HG02973 (cell line): Measurements from ENCODE around the gene ERC1.
"Not testable (repeated sequence)": the region's sequence is repeated elsewhere in the genome, so short reads cannot be mapped to it uniquely, and the experiment has no call there.

Source experiments
- ATAC-seq: cut with Tn5 transposase; IDR thresholded peaks from one replicate; pipeline ENCODE4 v1.9.1; 2021; ENCODE audit warnings: moderate library complexity; ENCODE audit not compliant: unreplicated experiment

ERC1 gene

DNA sequence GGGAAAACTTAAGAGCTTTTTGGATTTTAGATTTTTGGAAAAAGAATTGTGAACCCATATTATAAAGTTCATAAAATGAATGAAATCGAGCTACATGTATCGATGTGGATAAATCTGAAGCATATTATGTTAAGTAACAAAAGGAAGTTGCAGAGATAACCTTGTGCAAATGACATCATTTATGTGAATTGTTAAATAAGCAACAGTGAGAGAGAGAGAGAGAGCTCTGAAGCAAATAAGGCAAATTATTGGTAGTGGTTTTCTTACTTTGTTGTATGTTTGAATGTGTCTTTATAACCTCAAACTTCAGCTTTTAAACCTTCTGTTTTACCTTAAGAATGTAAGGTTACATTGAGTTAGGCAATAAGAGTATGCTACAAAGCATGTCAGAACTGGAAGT, 78.8 kb downstream of the ERC1 start:
- ATAC-seq = no peak

DNA sequence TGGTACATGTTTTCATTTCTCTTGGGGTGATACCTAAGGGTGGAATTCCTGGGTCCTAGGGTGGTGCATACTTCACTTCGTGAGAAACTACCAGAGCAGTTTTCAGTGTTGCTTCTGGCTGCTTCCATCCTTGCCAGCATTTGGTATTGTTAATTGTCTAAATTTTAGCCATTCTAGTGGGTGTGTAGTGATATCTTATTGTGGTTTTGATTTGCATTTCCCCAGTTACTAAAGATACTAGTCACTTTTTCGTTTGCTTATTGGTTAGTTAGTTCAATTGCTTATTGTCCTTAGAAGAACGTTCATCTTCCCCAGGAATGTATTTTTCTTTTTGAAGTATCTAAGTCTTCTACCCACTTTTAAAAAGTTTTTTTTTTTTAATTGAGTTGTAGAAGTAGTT, 80.2 kb downstream of the ERC1 start:
- no peak for ATAC-seq

DNA sequence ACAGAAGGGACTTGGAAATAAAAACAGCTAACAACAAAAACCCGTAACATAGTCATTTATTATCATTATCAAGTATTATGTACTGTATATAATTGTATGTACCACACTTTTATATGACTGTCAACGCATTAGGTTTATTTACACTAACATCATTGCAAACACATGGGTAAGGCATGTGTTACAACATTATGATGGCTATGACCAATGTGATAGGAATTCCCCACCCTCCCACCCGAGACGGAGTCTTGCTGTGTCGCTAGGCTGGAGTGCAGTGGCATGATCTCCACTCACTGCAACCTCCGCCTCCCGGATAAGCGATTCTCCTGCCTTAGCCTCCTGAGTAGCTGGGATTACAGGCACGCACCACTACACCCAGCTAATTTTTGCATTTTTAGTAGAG, 82.6 kb downstream of the ERC1 start:
- ATAC-seq = no peak

DNA sequence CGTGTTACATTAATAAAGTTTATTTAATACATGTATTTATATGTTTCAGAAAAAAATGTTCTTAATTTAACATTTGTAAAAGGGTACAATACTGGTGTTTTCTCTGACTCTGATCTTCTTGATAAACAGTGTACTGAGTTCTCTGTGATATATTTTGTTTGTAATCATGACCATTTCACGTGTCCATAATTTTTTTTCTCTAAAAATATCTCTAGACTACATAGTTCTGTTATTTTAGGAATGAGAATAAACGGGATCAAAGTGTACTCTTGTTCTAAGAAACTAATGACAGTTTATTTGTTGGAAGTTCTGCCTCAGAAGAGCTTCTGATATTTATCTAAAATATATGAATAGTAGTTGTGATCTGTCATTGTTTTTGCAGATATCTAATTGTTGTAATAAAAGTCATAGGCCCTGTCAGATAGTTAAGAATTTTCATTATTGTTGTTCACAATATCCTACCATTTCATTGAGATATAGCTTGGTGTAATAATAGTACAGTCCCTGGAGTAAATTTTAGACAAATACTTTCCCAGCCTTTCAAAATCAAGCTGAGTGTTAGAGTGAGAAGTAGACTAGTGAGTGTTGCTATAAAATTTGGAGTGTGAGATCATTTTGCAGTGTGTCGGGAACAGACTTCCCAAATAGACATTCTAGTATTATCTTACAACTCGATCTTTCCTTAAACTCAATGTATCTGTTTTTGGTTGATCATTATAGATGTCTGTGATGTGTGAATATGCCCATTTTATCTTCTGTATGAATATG, 86.2 kb downstream of the ERC1 start:
- no peak for ATAC-seq

DNA sequence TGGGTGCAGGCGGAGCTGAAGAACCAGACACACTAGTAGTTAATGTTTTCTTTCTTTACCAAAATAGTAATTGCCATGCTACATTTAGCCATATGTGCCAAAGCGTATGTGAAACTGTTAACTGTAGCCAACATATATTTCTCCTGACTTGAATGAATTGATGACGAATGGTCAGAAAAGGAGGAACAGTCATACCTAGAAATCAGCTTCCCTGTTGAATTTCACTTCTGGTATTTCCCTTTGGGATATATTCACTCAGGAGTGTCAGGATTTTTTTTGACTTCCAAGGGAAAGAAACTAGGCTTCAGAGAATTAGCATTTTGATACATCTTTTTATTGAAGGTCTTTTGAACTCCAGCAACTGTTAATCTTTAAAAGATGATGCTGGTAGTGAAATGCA, 87.0 kb downstream of the ERC1 start:
- no peak for ATAC-seq

DNA sequence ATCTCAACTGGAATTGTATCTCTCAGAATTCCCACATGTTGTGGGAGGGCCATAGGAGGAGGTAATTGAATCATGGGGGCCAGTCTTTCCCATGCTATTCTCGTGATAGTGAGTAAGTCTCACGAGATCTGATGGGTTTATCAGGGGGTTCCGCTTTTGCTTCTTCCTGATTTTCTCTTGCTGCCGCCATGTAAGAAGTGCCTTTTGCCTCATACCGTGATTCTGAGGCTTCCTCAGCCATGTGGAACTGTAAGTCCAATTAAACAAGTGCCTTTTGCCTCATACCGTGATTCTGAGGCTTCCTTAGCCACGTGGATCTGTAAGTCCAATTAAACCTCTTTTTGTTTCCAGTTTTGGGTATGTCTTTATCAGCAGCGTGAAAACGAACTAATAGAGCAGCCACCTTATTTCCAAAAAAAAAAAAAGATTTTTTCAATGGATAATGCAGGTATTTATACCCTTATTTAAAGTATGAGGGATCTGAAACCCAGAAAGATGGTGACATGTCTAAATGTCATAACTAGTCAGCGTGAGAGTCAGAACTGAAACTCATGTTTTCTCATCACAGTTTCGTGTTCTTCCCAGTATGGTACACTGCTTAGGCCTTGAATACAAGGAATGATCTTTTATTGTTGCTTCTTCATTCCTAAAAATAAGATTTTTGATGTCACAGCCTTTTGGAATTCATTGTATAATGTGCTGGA, 89.6 kb downstream of the ERC1 start:
- ATAC-seq = no peak

DNA sequence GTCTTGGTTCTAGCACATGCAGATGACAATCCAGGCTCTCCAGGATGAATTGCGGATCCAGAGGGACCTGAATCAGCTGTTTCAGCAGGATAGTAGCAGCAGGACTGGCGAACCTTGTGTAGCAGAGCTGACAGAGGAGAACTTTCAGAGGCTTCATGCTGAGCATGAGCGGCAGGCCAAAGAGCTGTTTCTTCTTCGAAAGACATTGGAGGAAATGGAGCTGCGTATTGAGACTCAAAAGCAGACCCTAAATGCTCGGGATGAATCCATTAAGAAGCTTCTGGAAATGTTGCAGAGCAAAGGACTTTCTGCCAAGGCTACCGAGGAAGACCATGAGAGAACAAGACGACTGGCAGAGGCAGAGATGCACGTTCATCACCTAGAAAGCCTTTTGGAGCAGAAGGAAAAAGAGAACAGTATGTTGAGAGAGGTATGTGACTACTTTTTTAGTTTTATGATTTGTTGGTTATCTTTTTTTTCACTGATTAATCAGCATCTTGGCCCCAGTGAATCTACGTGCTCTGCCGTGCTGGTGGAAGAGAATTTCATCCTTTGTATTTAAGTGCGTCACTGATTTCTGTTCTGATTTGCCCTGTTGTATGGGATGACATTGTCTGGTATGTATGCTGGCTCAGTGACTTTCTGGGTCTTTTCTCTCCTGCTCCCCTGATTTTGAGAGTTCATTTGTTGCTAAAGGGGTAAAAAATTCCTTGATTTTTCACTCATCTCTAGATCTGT, 92.3 kb downstream of the ERC1 start:
- ATAC-seq = no peak

DNA sequence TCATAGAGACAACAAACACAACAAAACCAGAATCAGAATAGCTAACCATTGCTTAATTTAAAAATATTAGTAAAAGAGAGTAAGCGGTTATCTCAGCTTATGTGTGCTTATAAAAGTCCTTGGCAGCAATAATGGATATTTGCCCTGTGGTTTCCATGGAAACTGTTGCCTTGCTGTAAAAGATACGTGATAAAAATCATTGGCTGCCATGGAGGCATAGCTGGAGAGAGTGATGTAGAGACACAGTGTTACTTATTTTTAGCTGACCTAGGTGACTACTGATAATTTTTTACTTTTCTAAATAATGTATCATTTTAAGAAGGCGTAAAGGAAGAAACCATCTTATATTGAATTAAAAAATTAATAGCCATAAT, 92.9 kb downstream of the ERC1 start:
- no peak for ATAC-seq

DNA sequence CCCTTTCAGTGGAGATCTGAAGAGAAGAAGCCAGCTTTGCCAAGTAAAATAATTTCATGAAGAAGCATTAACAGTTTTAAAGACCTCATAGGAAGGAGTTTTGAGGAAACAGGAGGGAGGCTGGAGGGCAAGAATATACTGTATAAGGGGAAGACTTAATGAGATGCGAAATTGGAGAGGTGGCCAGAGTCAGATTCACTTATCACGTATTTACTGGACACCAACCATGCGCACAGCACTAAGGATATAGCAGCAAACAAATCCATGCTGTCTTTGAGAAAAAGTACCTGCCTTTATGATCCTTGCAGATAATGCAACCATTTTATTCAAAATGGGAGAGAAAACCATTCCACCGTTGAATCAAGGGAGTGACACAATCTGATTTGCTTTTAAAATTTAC, 100.3 kb downstream of the ERC1 start:
- ATAC-seq = no peak

DNA sequence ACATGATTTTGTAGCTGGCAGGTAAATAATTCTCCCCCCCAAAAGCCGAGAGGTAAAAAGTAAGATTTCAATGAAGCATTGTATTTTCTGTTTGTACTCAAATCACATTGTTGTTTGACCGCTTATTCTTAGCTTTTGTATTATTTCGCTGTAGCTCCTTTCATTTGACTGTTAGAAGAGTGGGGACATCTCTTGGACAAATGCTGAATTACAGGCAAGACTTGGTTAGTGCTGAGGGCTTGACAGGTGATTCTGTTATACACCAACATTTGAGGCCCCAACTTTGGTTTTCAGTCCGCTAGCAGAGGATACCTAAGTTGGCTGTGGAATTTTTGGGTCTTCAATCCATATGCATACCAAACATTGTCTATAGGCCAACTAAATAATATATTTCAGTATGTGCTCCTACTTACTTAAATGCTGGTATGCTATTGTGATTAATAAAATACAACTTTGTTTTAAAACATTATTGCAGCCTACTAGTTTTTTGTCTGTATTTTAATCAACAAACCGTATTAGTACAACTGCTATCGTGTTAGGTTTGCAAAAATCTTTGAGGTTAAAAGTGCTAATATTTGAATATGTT, 102.2 kb downstream of the ERC1 start:
- ATAC-seq = no peak

DNA sequence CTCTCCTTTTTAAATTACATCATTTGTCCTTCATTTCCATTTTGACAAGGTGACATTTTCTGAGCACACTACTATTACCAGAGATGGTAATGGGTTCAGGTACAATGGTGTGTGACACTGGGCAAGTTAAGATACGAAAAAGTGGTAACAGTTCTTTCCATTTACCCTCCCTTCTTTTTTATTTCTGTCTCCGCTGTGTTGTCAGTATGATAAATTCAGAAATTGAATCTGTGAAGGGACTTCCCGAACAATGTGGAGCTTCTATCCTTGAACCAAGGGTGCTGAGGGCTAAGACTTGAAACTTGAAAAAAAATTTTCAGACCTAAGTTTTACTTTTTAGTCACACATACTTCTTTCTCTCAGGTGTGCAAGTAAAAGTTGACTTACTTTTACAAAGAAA, 103.7 kb downstream of the ERC1 start:
- ATAC-seq = no peak

DNA sequence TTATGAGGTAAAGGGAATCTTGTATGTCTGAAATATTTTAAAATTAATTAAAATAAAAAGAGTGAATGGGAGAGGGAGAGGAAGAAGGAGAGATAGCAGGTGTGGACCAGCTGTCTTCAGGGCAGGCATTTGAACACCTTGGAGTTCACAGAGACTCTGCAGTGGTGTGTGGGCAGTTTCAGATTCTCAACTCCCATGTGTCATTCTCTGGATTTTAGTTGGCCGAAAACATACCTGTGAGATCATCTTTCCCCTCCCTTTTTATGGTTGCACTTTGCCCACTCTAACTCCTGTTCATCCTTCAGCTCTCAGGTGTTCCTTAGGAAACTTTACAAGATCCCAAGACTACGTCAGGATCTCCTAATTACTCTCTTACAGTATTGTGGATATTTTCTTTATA, 108.1 kb downstream of the ERC1 start:
- ATAC-seq = no peak

DNA sequence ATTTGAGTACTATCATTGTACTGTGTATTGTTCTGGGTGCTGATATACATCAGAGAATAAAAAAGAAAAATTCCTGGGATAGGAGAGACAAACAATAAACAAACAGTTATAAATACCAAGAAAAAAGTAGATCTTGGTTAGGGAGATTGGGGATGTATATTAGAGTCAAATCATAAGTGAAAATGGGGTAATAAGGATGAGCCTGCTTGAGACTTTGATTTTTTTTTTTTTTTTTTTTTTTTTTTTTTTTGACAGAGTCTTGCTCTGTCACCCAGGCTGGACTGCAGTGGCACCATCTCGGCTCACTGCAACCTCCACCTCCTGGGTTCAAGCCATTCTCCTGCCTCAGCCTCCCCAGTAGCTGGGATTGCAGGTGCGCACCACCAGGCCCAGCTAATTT, 108.6 kb downstream of the ERC1 start:
- ATAC-seq = not testable (repeated sequence)

DNA sequence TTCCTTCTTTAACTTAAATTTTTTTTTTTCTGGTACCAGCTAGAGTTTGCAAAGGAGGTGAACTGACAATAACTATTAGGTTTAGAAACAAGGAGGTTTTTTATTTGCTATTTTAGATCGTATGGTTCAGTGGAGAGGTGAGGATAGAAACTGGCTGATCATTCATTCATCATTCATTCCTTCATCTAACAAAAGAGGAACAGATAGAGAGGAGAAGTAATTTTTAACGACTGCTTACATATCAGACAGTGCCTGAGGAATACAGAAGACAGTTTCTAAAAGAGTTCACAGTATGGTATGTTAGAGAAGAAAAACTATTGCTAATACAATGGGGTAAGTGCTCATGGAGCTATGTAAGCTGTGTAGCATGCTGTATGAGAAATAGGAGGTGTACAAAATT, 111.1 kb downstream of the ERC1 start:
- no peak for ATAC-seq

DNA sequence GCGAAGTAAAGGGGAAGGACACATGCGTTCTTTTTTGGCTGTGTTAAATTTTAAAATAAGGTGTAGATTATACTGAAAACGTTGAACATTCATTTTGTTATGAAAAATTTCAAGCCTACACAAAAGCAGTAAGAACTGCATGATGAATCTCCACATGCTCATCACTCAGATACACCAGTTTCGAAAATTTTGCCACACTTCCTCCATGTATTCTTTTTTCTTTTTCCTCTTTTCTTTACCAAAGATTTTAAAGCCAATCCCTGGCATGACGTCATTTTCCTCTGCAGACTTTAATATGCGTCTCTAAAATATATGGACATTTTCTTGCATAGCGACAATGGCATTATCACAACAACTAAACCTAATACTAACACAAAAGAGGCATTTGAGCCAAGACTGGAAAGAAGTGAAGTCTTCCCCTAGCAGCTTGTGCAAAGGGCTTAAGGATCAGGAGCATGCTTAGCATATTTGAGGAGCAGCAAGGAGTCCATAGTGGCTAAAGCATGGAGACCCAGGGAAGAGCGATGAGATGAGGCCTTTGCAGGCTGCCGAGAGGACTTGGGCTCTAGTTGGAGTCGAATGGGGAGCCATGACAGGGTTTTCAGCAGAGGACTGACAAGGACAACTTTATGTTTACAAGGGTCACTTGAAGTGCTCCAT, 111.9 kb downstream of the ERC1 start:
- no peak for ATAC-seq

DNA sequence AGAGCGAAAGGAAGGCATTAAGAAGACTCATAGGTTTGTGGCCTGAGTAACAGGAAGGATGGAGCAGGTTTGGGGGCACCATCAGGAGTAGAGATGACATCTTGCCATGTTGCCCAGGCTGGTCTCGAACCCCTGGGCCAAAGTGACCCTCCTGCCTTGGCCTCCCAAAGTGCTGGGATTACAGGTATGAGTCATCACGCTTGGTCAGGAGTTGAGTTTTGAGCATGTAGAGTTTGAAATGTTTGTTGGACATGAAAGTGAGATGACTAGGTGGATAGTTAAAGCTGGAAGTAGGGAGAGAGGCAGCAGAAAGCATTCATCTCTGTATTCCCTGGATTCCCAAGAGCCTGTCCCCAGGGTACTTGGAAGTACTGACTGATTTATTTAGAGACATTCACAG, 112.6 kb downstream of the ERC1 start:
- no peak for ATAC-seq

DNA sequence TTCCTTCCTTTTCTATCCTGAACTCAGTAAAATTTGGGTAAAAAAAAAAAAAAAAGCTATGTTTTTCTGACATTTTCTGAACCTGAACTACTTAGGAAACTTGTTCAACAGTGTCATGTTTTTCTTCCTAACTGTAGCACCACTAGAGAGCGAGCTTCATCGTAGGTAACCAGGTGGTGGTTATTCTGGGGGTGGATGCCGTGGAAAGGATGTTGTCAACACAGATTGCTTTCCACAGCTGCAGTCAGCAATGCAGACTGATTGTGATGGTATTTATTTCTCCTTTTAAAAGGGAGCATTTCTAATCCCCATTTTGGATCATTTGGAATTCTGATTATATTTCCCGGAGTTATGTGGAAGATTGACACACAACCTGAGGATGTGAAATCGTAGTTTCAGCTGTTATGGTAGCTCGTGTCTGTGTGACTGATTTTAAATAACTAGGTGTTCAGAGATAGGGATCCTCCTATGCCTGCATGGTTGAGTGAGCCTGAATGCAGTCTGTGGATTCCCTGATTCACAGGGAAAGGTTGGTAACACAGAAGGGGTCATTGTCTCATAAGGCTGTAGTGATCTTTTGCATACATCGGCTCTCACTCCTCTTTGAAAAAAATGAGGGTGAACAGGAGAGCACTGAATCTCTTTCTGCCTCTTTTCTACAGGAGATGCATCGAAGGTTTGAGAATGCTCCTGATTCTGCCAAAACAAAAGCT, 113.2 kb downstream of the ERC1 start:
- no peak for ATAC-seq

DNA sequence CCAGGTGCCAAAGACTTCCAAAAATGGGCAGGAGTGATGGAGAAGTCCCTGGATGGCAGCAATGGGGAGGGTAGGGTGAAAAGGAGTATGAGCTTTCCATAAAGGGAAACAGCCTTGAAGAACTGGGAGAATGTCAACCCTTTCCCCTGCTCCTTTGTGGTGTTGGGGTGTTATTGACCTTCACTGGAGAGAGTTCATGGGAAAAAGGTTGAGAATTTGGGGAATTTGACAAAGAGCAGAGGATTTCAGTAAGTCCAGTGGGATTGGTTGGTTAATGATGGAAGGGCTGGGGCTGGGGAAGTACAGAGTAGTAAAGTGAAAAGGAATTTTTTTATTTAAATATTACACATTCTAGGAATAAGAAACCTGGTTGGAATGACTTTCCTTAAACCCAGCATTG, 116.6 kb downstream of the ERC1 start:
- ATAC-seq = no peak

DNA sequence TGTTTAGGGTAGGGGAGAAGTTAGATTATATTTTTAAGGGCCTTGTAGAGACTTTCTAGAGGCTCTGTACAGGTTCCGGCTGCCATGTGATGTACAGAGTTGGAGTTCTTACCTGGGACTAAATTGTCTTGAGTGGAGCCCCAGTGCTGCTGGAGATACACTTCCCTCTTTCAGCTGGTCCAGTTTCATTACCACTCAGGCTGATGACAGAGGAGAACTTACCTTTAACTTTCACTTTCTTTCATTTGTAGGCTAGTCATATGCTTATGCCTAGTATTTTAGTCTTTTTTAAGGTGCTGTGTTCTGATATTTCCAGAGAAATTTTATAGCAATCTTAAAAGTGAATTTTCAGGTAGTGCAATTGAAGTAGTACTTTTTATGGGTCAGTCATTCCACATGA, 117.3 kb downstream of the ERC1 start:
- ATAC-seq = peak; percentile 83

DNA sequence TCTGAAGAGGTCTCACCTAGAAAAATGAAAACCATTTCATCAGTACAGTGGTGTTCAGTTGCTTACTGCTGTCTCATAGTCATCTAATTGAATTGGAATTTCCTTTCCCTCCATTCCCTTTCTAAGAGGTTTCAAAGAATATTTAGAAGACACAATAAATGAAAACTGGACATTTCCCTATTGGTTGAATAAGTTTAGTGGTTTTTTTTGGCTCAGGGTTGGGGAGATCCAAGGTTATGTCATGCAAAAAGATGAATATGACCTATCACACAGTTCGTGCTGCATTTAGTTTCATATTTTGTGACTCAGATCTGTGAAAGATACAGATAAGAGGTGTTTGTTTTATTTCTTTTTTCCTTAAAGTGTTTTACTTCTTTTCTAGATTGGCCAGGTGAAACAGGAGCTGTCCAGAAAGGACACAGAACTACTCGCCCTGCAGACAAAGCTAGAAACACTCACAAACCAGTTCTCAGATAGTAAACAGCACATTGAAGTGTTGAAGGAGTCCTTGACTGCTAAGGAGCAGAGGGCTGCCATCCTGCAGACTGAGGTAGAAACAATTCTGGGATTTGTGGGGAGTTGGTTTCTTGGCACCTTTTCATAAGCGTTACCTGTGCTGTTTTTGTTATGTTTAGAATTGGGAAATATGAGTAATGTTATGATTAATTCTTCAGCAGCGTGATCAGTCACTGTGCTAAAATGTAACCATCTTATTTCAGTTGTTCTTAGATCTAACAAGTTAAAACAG, 124.6 kb downstream of the ERC1 start:
- ATAC-seq = no peak
